Measurements from ENCODE around the gene VSIG10L. TPM values are rescaled to one million over a fixed set of nuclear protein-coding genes. Genes with fewer than 3 reads are reported as not detected.

The VSIG10L gene
- total RNA-seq, 1 donor from 2014 or later: 4.2 TPM

- Mint-ChIP-seq H3K27me3 (ENCODE audit: low read depth, unreplicated experiment) (peaks cover 26% of the 10 kb centered on the region), H3K4me1 (ENCODE audit: low read depth, unreplicated experiment) (no peaks in the 10 kb centered on the region), H3K27ac (ENCODE audit: unreplicated experiment) (no peak overlapping the region), H3K36me3 (ENCODE audit: low read depth, unreplicated experiment) (peaks cover 2% of the 10 kb centered on the region), H3K9me3 (ENCODE audit: unreplicated experiment) (peaks cover 4% of the 10 kb centered on the region), H3K4me3 (ENCODE audit: unreplicated experiment) (no peak overlapping the region)
- no peak for DNase-seq (ENCODE audit: low read depth)
- Histone ChIP-seq H2AFZ (ENCODE audit: low read depth, low read length) (no peak overlapping the region), H3K36me3 (ENCODE audit: insufficient read depth, low read length) (no peaks in the 10 kb centered on the region), H3K79me2 (ENCODE audit: insufficient read depth, low read length) (no peaks in the 10 kb centered on the region), H3K9ac (ENCODE audit: low read length) (no peak overlapping the region), H3K27me3 (ENCODE audit: insufficient read depth, low read length) (no peaks in the 10 kb centered on the region), H3K9me3 (ENCODE audit: insufficient read depth, low read depth, low read length) (peaks cover 2% of the 10 kb centered on the region), H4K20me1 (ENCODE audit: insufficient read depth, low read length) (no peaks in the 10 kb centered on the region), H3K4me2 (ENCODE audit: low read length) (no peak overlapping the region), H3K4me3 (ENCODE audit: insufficient read depth, low read depth, low read length) (no peak overlapping the region), H3K4me1 (ENCODE audit: insufficient read depth, low read length) (no peaks in the 10 kb centered on the region), H3K27ac (ENCODE audit: low read depth, low read length) (no peak overlapping the region)
- TF ChIP-seq CTCF (IDR thresholded peaks at IDR 0.05; ENCODE audit: insufficient read depth, low read depth, low read length) (no peak), EZH2 (IDR thresholded peaks at IDR 0.05; ENCODE audit: insufficient read depth, low read length) (no peak)
- no peak for FAIRE-seq
These were observed 23.0 kb downstream of the VSIG10L start for GRCh38 chr19:51318687-51319648.

- Histone ChIP-seq H3K36me3 (ENCODE audit: insufficient read depth, low read length) (no peaks in the 10 kb centered on the region), H3K9ac (ENCODE audit: low read length) (no peak overlapping the region), H3K4me1 (ENCODE audit: insufficient read depth, low read length) (no peaks in the 10 kb centered on the region), H3K79me2 (ENCODE audit: insufficient read depth, low read length) (no peaks in the 10 kb centered on the region), H3K9me3 (ENCODE audit: insufficient read depth, low read depth, low read length) (peaks cover 2% of the 10 kb centered on the region), H3K27ac (ENCODE audit: low read depth, low read length) (no peak overlapping the region), H3K4me2 (ENCODE audit: low read length) (no peak overlapping the region), H4K20me1 (ENCODE audit: insufficient read depth, low read length) (no peaks in the 10 kb centered on the region), H3K4me3 (ENCODE audit: insufficient read depth, low read depth, low read length) (no peak overlapping the region), H3K27me3 (ENCODE audit: insufficient read depth, low read length) (no peaks in the 10 kb centered on the region), H2AFZ (ENCODE audit: low read depth, low read length) (no peak overlapping the region)
- H3K4me3 Mint-ChIP-seq (ENCODE audit: unreplicated experiment): no peak overlapping the region
- peaks cover 4% of the 10 kb centered on the region for H3K9me3 Mint-ChIP-seq (ENCODE audit: unreplicated experiment)
- DNase-seq (ENCODE audit: low read depth) (no peak), FAIRE-seq (no peak)
- TF ChIP-seq EZH2 (IDR thresholded peaks at IDR 0.05; ENCODE audit: insufficient read depth, low read length) (no peak), CTCF (IDR thresholded peaks at IDR 0.05; ENCODE audit: insufficient read depth, low read depth, low read length) (no peak)
- H3K27ac Mint-ChIP-seq (ENCODE audit: unreplicated experiment): no peak overlapping the region
- H3K27me3 Mint-ChIP-seq (ENCODE audit: low read depth, unreplicated experiment): peaks cover 21% of the 10 kb centered on the region
- no peaks in the 10 kb centered on the region for H3K4me1 Mint-ChIP-seq (ENCODE audit: low read depth, unreplicated experiment)
- no peaks in the 10 kb centered on the region for H3K36me3 Mint-ChIP-seq (ENCODE audit: low read depth, unreplicated experiment)
These were observed 24.0 kb downstream of the VSIG10L start for GRCh38 chr19:51317968-51318367.

DNA sequence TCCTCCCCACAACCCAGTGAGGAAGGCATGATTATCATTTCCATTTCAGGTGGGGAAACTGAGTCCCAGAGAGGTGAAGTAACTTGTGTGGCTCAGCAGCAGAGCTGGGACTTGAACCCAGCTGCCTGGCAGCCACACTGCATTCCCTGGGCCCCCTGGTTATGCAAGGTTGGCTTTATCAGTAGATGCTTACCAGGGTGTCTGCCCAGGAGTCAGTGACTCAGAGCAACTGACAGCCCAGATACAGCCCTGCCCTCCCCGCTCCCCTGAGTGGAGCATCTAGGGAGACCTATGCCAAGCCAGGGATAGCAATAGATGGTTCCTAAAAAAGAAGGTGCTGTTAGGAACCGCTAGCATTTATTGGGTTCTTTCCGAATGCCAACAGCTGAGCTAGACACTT lies 24.6 kb downstream of the VSIG10L start:
- H3K36me3 ChIP-seq (ENCODE audit: insufficient read depth, low read length): no peaks in the 10 kb centered on the region
- H4K20me1 ChIP-seq (ENCODE audit: insufficient read depth, low read length): no peaks in the 10 kb centered on the region
- H3K27me3 ChIP-seq (ENCODE audit: insufficient read depth, low read length): no peaks in the 10 kb centered on the region
- no peaks in the 10 kb centered on the region for H3K4me1 ChIP-seq (ENCODE audit: insufficient read depth, low read length)
- Mint-ChIP-seq H3K27ac (ENCODE audit: unreplicated experiment) (no peak overlapping the region), H3K27me3 (ENCODE audit: low read depth, unreplicated experiment) (peaks cover 17% of the 10 kb centered on the region), H3K4me1 (ENCODE audit: low read depth, unreplicated experiment) (no peaks in the 10 kb centered on the region), H3K36me3 (ENCODE audit: low read depth, unreplicated experiment) (no peaks in the 10 kb centered on the region), H3K4me3 (ENCODE audit: unreplicated experiment) (no peak overlapping the region), H3K9me3 (ENCODE audit: unreplicated experiment) (peaks cover 4% of the 10 kb centered on the region)
- no peak for DNase-seq (ENCODE audit: low read depth)
- peaks cover 2% of the 10 kb centered on the region for H3K9me3 ChIP-seq (ENCODE audit: insufficient read depth, low read depth, low read length)
- no peak overlapping the region for H3K4me2 ChIP-seq (ENCODE audit: low read length)
- H3K79me2 ChIP-seq (ENCODE audit: insufficient read depth, low read length): no peaks in the 10 kb centered on the region
- no peak overlapping the region for H2AFZ ChIP-seq (ENCODE audit: low read depth, low read length)
- H3K4me3 ChIP-seq (ENCODE audit: insufficient read depth, low read depth, low read length): no peak overlapping the region
- FAIRE-seq: no peak
- no peak overlapping the region for H3K9ac ChIP-seq (ENCODE audit: low read length)
- no peak for TF ChIP-seq CTCF (IDR thresholded peaks at IDR 0.05; ENCODE audit: insufficient read depth, low read depth, low read length)
- no peak for TF ChIP-seq EZH2 (IDR thresholded peaks at IDR 0.05; ENCODE audit: insufficient read depth, low read length)
- no peak overlapping the region for H3K27ac ChIP-seq (ENCODE audit: low read depth, low read length)

Measured in astrocyte (in vitro differentiated cells and primary cell).